Activated T-helper 9 cell treated with anti-CD3 and anti-CD28 coated beads, Interleukin-2, amount 50 U/mL, for 16 hours (primary cell): ENCODE data around the gene CLSTN1.
"Not testable (repeated sequence)": the region's sequence is repeated elsewhere in the genome, so short reads cannot be mapped to it uniquely, and the experiment has no call there.

Experiments used
- DNase-seq: peaks from one replicate; pipeline ENCODE4 v3.0.0-alpha.2; 2020; ENCODE audit warnings: low read depth

CLSTN1 gene

DNA sequence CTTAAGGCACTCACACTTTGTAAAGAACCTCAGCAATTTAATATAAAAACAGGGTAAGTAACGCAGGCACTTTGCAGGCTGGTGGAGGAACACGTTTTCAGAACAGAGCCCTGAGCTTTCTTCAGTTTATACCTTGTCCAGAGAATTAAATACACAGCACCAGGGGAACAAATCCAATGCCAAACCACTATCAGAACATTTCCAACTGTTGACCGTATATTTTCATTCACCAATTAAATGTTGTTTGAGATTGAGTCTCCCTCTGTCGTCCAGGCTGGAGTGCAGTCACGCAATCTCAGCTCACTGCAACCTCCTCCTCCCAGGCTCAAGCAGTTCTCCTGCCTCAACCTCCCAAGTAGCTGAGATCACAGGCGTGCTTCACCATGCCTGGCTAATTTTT, 29.7 kb downstream of the CLSTN1 start:
- no peak for DNase-seq

DNA sequence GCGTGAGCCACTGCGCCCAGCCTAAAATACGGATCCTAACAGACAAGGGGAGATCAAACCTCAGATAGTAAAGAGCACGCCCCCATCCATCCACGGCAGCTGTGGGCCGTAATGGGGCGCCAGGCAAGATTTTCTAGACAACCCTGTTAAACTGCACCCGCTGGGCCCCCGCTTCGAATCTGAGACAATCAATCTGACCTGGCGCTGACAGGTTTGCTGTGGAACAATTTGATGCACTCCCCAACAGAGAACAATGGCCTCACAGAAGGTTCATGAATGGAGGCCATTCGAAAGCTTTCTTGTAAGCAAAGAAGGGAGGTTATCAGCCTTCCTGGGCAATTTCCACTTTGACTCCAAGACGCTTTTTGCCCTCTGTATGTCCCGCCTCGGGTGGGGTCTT, 30.5 kb downstream of the CLSTN1 start:
- no peak for DNase-seq

DNA sequence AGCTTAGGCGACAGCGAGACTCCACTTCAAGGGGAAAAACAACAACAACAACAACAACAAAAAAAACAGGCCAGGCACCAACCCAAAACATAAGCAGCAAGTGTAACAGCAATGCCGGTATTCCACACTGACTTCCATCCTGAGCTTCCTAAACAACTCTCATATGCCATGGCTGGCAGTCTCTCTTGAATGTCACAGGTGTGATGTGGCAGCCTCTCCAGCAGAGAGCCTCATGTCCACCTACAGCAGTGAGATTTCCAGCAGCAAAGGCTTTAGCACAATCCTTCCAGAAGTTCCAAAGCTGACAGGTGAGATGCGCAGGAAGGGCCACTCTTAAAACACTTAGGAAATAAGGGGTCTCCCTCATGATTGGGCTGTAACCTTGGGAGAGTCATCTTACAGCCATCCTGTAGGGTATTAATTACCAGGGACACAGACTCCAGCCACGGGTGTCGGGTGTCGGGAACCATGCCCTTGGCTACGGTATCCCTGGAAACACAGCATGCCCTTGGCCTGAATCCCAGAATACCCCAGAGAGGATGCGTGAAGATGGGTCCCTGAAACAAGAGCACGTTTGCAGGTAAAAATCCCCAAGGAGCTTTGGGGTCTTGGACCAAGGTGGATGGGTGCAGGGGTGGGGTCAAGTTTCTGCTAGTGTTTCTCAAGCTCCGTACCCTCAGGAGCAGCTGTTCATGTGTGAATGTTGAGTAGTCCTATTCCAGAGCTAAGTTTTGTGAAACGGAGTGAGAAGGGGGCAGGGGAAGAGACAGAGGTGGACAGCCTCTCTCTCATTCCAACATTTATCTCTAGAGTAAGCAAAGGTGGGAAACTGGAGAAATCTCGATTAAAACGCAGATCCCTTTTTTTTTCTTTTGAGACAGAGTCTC, 31.4 kb downstream of the CLSTN1 start:
- DNase-seq, result no peak

- not testable (repeated sequence) for DNase-seq
These were observed 34.1 kb downstream of the CLSTN1 start for GRCh38 chr1:9789700-9790099.

DNA sequence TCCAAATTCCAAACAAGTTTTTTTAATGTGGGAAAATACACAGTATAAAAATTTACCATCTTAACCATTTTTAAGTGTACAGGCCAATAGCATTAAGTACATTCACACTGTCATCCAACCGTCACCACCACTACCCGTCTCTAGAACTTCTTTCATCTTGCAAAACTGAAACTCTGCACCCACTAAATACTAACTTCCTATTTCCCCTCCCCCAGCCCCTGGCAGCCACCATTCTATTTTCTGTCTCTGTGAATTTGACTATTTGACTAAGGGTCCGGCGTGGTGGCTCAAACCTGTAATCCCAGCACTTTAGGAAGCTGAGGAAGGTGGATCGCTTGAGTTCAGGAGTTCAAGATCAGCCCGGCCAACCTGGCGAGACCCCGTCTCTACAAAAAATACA, 36.1 kb downstream of the CLSTN1 start:
- peak; percentile 19 for DNase-seq

- DNase-seq, result no peak
These were observed 38.4 kb downstream of the CLSTN1 start for GRCh38 chr1:9785406-9785805.

- peak; percentile 36 for DNase-seq
These were observed 39.1 kb downstream of the CLSTN1 start for GRCh38 chr1:9784508-9785133.

DNA sequence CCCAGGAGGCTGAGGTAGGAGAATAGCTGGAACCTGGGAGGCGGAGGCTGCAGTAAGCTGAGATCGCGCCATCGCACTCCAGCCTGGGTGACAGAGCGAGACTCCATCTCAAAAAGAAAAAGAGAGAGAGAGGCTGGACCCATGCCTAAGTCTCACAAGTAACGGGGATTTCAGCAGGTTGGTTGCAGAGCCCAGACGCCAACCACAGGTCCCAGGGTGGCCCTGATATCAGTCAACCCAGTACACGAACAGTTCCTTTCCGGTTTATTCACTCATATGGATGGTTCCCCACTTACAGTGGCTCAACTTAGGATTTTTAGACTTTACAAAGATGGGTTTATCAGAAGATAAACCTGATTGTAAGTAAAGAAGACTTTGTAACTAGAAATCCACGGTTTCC, 40.9 kb downstream of the CLSTN1 start:
- no peak for DNase-seq

DNA sequence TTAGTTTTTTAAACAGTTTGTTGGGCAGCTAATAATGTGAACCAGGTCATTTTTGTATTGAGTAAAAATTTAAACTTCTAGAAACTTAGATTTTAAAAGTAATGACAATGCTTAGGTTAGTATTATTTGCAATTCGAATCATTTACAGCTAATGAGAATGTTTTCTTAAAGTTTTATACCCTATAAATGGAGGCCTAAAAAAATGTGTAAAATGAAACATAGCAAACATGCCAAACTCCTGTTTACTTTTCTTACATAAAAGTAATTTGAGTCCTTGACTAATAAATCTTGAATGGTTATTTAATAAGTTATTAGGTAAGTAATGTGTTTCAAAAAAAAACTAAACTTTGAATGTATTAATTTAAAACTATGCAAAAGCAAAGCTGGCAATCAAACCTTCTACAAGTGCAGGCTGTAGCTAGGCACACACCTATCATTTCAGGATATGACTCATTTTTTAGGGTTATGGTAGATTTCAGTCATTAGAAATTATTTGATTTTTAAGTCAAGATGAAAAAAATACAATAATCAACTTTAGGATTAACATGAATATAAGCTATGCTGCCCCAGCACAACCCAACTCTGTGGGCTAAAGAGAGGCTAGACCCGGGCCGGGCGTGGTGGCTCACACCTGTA, 41.5 kb downstream of the CLSTN1 start:
- no peak for DNase-seq

DNA sequence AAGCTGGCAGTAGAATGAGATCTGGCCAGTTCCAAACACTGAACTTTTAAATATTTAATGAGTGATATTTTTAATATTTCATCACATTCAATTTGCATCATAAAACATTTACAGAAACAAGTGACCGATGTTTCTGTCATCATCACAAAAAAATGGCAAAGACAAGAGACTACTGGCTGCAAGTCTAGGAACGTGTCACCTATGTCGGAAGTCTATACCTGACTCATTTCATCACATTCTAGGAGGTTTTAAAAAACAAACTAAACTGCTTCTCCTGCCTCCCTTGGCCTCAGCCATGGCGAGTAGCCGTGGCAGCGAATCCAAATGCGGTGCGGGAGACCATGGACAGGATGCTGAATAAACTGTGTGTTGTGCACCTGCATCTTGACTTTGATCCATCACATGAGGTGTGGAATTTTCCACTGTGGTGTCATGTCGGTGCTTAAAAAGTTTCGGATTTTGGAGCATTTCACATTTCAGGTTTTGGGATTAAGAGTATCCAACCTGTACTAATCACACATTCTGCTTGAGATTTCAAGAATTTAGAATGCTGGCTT, 43.1 kb downstream of the CLSTN1 start:
- no peak for DNase-seq

DNA sequence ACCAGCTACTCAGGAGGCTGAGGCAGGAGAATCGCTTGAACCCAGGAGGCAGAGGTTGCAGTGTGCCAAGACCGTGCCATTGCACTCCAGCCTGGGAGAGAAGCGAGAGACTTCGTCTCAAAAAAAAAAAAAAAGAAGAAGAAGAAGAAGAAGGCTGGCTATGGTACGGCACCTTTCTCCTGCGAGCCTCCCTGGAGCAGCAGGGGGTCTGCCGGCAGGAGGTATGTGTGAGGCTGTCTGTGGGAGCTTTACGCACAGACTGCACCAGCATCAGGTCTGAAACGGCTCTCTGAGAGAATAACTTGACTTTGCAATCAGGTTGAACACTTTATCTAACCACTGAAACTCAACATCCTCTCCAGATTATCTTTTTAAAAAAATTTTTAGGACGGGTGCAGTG, 44.9 kb downstream of the CLSTN1 start:
- DNase-seq, result no peak

- DNase-seq, result no peak
These were observed 47.1 kb downstream of the CLSTN1 start for GRCh38 chr1:9776685-9777084.

DNA sequence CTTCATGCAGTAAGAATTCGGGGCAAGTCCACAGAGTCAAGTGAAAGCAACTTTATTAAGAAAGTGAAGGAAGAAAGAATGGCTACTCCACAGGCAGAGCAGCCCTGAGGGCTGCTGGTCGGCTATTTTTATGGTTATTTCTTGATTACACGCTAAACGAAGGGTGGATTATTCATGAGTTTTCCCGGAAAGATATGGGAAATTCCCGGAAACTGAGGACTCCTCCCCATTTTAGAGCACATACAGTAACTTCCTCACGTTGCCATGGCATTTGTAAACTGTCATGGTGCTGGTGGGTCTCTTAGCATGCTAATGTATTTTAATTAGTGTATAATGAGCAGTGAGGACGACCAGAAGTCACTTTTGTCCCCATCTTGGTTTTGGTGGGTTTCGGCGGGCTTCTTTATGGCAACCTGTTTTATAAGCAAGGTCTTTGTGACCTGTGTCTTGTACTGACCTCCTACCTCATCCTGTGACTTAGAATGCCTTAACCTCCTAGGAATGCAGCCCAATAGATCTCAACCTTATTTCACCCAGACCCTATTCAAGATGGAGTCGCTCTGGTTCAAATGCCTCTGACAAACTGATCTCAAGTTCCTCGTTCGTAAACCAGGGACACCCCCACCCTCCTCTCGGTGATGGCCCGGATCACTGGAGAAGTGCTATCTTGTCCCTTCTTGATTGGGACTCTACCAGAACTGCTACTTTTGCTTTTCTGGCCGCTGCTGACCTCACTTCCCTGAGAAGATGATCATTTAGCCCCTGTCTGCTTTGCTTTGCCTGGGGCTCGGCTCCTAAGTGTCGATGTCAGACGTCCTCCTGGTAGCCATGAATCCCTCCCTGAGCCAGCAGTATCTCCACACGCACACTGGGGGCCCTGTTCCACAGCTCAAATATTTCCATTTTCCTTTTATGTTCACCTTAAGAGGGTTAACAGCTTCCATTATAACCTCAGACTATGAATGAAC, 48.8 kb downstream of the CLSTN1 start:
- DNase-seq, result no peak

GRCh38 chr1:9770298-9770697, 53.5 kb downstream of the CLSTN1 start:
- no peak for DNase-seq

DNA sequence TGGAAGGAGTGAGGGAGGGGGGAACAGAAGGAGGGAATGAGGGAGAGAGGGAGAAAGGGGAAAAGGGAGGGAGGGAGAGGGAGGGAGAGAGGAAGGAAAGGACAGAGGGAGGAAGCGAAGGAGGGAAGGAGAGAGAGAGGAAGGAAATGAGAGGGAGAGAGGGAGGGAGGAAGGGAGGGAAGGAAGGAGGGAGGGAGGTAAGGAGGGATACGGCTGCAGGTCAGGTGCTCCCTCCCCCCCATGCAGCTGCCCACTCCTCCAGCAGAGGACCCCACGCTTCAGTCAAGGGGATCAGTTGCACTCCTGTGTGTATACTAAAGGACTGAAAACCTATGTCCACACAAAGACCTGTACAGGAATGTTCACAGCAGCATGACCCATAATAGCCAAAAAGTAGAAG, 54.8 kb downstream of the CLSTN1 start:
- DNase-seq, result no peak

DNA sequence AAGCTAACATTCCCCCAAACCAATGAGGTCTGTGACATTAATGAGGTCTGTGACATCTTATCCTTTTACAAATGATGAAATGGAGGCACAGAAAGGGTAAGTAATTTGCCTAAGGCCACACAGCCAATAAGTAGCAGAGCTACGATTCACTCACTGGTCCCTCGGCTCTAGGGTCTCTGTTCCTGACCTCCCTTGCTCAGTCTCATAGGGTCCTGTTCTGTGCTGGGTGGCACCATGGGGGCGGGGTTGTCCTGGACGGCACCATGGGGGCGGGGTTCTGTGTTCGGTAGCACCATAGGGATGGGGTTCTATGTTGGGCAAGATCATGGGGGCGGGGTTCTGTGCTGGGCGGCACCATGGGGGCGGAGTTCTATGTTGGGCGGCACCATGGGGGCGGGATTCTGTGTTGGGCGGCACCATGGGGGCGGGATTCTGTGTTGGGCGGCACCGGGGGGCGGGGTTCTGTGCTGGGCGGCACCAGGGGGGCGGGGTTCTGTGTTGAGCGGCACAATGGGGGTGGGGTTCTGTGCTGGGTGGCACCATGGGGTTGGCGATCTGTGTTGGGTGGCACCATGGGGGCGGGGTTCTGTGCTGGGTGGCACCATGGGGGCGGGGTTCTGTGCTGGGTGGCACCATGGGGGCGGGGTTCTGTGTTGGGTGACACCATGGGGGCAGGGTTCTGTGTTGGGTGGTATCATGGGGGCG, 55.6 kb downstream of the CLSTN1 start:
- no peak for DNase-seq

GRCh38 chr1:9766759-9767442, 56.9 kb downstream of the CLSTN1 start:
- no peak for DNase-seq

GRCh38 chr1:9764550-9764949, 59.2 kb downstream of the CLSTN1 start:
- no peak for DNase-seq

GRCh38 chr1:9763914-9764313, 59.9 kb downstream of the CLSTN1 start:
- DNase-seq, result no peak

DNA sequence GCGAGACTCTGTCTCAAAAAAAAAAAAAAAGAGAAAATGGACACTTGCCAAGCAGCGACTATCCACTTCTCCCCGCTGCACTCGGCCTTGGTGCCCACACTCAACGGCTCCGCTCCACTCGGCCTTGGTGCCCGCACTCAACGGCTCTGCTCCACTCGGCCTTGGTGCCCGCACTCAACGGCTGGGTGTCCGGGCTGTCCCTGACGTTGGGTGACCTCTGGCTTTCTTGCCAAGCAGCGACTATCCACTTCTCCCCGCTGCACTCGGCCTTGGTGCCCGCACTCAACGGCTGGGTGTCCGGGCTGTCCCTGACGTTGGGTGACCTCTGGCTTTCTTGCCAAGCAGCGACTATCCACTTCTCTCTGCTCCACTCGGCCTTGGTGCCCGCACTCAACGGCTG, 61.3 kb downstream of the CLSTN1 start:
- DNase-seq, result not testable (repeated sequence)
